ENCODE measurements around the gene UMAD1.

Gene UMAD1

DNA sequence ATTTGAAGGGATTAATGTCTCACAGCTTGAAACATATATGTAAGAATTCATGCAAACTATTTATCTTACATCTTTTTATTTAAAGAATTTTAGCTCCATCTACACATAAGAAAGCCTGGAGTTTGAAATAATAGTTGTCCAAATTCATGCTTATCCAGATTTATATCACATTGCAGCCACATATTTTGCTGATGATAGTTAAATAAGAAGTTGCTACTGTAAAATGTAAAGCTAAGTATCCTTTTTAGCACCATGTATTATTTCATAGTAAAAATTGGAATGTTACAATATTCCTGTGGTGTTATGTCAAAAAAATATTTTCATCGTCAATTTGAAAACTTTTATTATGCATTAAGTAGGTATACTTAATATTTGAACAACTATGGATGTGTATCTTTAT lies 27.3 kb upstream of the UMAD1 start:
- TF ChIP-seq, protein P1, sequence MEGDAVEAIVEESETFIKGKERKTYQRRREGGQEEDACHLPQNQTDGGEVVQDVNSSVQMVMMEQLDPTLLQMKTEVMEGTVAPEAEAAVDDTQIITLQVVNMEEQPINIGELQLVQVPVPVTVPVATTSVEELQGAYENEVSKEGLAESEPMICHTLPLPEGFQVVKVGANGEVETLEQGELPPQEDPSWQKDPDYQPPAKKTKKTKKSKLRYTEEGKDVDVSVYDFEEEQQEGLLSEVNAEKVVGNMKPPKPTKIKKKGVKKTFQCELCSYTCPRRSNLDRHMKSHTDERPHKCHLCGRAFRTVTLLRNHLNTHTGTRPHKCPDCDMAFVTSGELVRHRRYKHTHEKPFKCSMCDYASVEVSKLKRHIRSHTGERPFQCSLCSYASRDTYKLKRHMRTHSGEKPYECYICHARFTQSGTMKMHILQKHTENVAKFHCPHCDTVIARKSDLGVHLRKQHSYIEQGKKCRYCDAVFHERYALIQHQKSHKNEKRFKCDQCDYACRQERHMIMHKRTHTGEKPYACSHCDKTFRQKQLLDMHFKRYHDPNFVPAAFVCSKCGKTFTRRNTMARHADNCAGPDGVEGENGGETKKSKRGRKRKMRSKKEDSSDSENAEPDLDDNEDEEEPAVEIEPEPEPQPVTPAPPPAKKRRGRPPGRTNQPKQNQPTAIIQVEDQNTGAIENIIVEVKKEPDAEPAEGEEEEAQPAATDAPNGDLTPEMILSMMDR (conservative IDR thresholded peaks at IDR 0.05; ENCODE audit: low read depth), result no peak
- H3K27ac ChIP-seq, result no peak overlapping the region
- CTCF ChIA-PET, result no interaction called here
- POLR2A ChIA-PET (ENCODE audit: low non-redundant PET), result no interaction called here
- no peak for DNase-seq (ENCODE audit: low spot score)

DNA sequence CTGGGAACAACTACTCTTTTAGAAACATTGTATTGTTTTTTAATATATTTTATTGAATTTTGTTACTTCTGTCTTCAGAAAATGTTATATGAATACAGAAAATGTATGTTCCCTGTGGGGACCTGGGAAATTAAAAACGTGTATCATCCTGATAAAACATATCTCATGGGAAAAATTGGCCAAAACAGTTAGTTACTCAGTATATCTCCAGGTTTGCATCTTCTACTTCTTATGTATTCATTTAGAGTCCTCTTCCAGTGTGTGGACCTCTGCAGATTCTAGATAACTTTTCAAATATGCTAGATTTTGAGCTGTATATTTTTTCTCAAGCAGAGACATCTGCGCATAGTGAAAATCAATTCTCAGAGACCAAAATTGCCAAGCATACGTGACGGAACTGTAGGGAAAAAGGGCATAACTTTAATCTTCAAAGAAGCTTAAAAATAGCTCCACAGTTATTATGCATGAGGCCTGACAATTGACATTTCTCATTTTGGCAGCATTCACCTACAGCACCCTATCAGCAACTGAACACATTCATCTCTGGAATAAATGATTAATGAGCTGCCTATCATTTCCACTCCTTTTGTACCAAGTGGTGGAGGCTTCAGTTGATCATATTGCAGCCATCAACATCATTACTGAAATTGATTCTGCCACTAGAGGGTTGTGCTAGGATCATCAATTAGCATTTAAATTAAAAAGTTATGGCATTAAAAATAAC lies 26.4 kb upstream of the UMAD1 start:
- ChIA-PET POLR2A (ENCODE audit: low non-redundant PET) (no interaction called here), CTCF (no interaction called here)
- TF ChIP-seq, protein P1 (conservative IDR thresholded peaks at IDR 0.05; ENCODE audit: low read depth), result no peak
- H3K27ac ChIP-seq, result no peak overlapping the region
- no peak for DNase-seq (ENCODE audit: low spot score)

DNA sequence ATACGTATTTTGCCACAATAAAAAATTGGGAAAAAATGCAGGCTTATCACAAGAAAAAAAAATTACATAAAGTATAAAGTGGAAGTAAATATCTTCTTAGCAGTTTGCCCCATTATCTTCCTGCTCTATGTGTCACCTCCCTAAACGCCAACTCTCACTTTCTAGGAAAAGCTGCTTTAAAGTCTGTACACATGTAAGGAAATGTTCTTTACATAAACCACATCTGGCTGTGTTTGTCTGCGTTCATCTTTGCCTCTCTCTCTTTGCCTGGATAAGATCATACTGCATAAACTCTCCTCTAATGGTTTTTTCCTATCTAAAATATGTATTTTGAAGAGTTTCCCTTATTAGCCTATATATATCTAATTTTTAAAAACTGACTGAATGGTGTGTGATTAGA lies 23.0 kb upstream of the UMAD1 start:
- CTCF ChIA-PET, result no interaction called here
- TF ChIP-seq, protein P1 (conservative IDR thresholded peaks at IDR 0.05; ENCODE audit: low read depth), result no peak
- H3K27ac ChIP-seq, result no peak overlapping the region
- POLR2A ChIA-PET (ENCODE audit: low non-redundant PET), result no interaction called here
- no peak for DNase-seq (ENCODE audit: low spot score)

DNA sequence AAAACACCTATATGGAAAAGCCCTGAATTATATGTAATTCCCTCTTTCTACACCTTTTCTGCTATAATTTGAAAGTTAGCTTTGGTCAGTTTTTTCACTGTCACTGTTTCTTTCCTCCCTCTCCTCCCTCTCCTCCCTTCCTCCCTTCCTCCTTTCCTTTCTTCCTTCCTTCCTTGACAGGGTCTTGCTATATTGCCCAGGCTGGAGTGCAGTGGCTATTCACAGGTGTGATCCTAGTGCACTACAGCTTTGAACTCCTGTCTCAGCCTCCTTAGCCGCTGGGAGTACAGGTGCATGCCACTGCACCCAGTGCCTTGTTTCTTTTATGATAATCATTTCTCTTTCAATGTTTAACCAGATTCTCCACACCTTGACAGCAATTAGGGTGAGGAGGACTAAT lies 22.1 kb upstream of the UMAD1 start:
- TF ChIP-seq, protein P1 (conservative IDR thresholded peaks at IDR 0.05; ENCODE audit: low read depth), result no peak
- no peak overlapping the region for H3K27ac ChIP-seq
- ChIA-PET CTCF (no interaction called here), POLR2A (ENCODE audit: low non-redundant PET) (no interaction called here)
- DNase-seq (ENCODE audit: low spot score), result no peak

DNA sequence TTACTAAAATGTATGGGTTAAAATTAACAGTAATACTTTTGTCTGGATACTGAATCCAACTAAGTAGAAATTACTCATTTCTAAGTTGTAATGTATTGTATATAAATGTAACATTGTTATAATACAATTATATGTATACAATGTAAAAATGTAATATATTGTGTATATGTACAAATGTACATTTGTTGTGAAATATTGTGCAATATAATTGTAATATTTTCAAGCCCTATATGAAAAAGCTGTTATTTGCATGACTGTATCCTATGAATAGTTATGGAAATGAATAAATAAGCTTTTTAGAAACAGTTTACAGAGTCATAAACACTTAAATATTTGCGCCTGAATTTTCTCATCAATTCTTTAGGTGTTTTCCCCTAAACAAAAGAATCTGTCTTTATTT lies 20.3 kb upstream of the UMAD1 start:
- TF ChIP-seq, protein P1 (conservative IDR thresholded peaks at IDR 0.05; ENCODE audit: low read depth), result no peak
- ChIA-PET POLR2A (ENCODE audit: low non-redundant PET) (no interaction called here), CTCF (no interaction called here)
- H3K27ac ChIP-seq, result no peak overlapping the region
- no peak for DNase-seq (ENCODE audit: low spot score)

DNA sequence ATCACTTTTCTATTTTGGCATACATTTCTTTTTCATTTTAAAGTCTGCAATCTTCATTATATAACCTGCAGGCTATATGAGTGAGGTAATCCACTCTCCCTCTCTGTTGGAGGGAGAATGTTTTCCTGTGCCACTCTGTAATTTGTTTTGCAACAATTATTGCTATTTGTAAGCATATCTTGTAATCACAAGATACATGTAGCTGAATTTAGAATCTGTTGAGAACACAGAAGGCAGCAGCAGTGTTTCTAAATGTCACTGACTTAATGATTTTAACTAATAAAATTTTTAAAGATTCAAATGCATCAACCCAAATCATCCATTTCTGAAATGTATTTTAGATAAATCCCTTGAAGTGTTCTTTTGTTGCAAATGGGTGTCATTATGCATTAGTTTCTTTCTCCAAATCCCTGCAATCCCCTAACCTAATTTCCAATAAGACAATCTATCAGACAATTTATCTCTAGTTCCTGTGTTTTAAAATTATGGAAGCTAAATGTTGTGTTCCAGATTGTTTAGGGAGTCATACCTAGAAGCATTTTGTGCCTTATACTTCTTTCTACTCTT lies 19.8 kb upstream of the UMAD1 start:
- ChIA-PET POLR2A (ENCODE audit: low non-redundant PET) (no interaction called here), CTCF (no interaction called here)
- TF ChIP-seq, protein P1 (conservative IDR thresholded peaks at IDR 0.05; ENCODE audit: low read depth), result no peak
- H3K27ac ChIP-seq, result no peak overlapping the region
- no peak for DNase-seq (ENCODE audit: low spot score)
